WI38 (cell line): ENCODE data around the gene CDH23.
A peak's percentile ranks its signal among the peaks of the same experiment; 100 is the strongest.

Source experiments
- H3K4me3 ChIP-seq: 2 replicates; pipeline ENCODE4 v1.5.1; 2011; ENCODE audit warnings: low read depth, mild to moderate bottlenecking, control low read depth, low read length
- TF ChIP-seq, protein P1 (sequence below): IDR thresholded peaks from 2 replicates; pipeline ENCODE4 v1.5.1; 2012; ENCODE audit warnings: low read depth, mild to moderate bottlenecking, control low read depth, low read length

The CDH23 gene

GRCh38 chr10:71727738-71728737 lies 331.3 kb downstream of the CDH23 start:
- H3K4me3 ChIP-seq: 0 out of 2 replicates have a peak overlapping the region, but pooled peaks have one; percentile 5
- TF ChIP-seq, protein P1, sequence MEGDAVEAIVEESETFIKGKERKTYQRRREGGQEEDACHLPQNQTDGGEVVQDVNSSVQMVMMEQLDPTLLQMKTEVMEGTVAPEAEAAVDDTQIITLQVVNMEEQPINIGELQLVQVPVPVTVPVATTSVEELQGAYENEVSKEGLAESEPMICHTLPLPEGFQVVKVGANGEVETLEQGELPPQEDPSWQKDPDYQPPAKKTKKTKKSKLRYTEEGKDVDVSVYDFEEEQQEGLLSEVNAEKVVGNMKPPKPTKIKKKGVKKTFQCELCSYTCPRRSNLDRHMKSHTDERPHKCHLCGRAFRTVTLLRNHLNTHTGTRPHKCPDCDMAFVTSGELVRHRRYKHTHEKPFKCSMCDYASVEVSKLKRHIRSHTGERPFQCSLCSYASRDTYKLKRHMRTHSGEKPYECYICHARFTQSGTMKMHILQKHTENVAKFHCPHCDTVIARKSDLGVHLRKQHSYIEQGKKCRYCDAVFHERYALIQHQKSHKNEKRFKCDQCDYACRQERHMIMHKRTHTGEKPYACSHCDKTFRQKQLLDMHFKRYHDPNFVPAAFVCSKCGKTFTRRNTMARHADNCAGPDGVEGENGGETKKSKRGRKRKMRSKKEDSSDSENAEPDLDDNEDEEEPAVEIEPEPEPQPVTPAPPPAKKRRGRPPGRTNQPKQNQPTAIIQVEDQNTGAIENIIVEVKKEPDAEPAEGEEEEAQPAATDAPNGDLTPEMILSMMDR: no peak

GRCh38 chr10:71729161-71729636 lies 332.5 kb downstream of the CDH23 start:
- TF ChIP-seq, protein P1: no peak
- H3K4me3 ChIP-seq: no peak overlapping the region

DNA sequence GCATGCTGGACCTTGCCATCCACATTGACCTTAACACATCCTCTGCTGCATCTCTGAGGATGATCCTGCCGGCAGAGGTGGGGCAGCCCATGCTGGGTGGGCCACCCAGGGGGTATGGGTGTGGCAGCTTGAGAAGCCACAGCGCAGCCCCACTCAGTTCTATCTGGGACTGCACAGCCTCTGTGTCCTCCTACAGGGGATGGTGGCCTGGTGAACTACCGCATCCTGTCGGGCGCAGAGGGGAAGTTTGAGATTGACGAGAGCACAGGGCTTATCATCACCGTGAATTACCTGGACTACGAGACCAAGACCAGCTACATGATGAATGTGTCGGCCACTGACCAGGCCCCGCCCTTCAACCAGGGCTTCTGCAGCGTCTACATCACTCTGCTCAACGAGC lies 335.1 kb downstream of the CDH23 start:
- TF ChIP-seq, protein P1: no peak
- H3K4me3 ChIP-seq: no peak overlapping the region

GRCh38 chr10:71734797-71735196 lies 338.1 kb downstream of the CDH23 start:
- TF ChIP-seq, protein P1: no peak
- no peak overlapping the region for H3K4me3 ChIP-seq

- no peak overlapping the region for H3K4me3 ChIP-seq
- TF ChIP-seq, protein P1: no peak
Measured at GRCh38 chr10:71735709-71736569, 339.2 kb downstream of the CDH23 start.

- TF ChIP-seq, protein P1: no peak
- no peak overlapping the region for H3K4me3 ChIP-seq
Measured at GRCh38 chr10:71736570-71736952, 339.8 kb downstream of the CDH23 start.
